ENCODE results near the gene PRRG1. TPM values are rescaled to one million over a fixed set of nuclear protein-coding genes. Genes with fewer than 3 reads are reported as not detected.

The PRRG1 gene
- total RNA-seq, 2 donors from 2014 or later: 3.7 to 5.0 TPM

- no peak for TF ChIP-seq POLR2AphosphoS5 (IDR thresholded peaks at IDR 0.05)
- TF ChIP-seq POLR2A (IDR thresholded peaks at IDR 0.05): no peak
- TF ChIP-seq, protein P1, sequence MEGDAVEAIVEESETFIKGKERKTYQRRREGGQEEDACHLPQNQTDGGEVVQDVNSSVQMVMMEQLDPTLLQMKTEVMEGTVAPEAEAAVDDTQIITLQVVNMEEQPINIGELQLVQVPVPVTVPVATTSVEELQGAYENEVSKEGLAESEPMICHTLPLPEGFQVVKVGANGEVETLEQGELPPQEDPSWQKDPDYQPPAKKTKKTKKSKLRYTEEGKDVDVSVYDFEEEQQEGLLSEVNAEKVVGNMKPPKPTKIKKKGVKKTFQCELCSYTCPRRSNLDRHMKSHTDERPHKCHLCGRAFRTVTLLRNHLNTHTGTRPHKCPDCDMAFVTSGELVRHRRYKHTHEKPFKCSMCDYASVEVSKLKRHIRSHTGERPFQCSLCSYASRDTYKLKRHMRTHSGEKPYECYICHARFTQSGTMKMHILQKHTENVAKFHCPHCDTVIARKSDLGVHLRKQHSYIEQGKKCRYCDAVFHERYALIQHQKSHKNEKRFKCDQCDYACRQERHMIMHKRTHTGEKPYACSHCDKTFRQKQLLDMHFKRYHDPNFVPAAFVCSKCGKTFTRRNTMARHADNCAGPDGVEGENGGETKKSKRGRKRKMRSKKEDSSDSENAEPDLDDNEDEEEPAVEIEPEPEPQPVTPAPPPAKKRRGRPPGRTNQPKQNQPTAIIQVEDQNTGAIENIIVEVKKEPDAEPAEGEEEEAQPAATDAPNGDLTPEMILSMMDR (IDR thresholded peaks at IDR 0.05): no peak
- no peaks in the 10 kb centered on the region for H3K4me1 ChIP-seq (replicated peaks)
- H3K4me3 ChIP-seq: no peak overlapping the region
- no peaks in the 10 kb centered on the region for H3K9me3 ChIP-seq
- no peaks in the 10 kb centered on the region for H3K36me3 ChIP-seq
- intact Hi-C loops (cut with DNase I): loop anchor here (10.0 kb wide), 1 partner anchor 320 kb away; no protein-coding TSS in a partner anchor
- no peak overlapping the region for H3K27ac ChIP-seq
- 97% methylated on average over 35 of the region's 35 CpGs for WGBS
- H3K27me3 ChIP-seq (replicated peaks; ENCODE audit: insufficient read depth): no peaks in the 10 kb centered on the region
- no peak for DNase-seq (ENCODE audit: low spot score)
These were observed 155.8 kb downstream of the PRRG1 start for GRCh38 chrX:37504991-37505390.

Other genes with a start within 250 kb of the PRRG1 start
- gene LANCL3, start 222.3 kb downstream of the PRRG1 start, total RNA-seq: 1 to 10 TPM in 1 of 2 donors, under 1 TPM in 1; 0.74 to 1.2 TPM

All from prostate gland (tissue), 2 donors.